Adipocyte (in vitro differentiated cells): ENCODE results near the gene HOXA5.
A peak's percentile ranks its signal among the peaks of the same experiment; 100 is the strongest.

Source experiments
- DNase-seq: peaks from one replicate; pipeline ENCODE4 v3.0.0-alpha.2; 2015; ENCODE audit warnings: low read depth
- H3K27me3 ChIP-seq: replicated peaks from 2 replicates; pipeline ENCODE4 v1.7.0; 2013; ENCODE audit warnings: mild to moderate bottlenecking, low read length, moderate library complexity; ENCODE audit not compliant: control insufficient read depth, insufficient read depth
- H3K36me3 ChIP-seq: 2 replicates; pipeline ENCODE4 v1.7.0; 2013; ENCODE audit warnings: low read length, mild to moderate bottlenecking, moderate library complexity; ENCODE audit not compliant: control insufficient read depth, insufficient read depth, severe bottlenecking
- H3K4me1 ChIP-seq: 2 replicates; pipeline ENCODE4 v1.7.0; 2013; ENCODE audit warnings: mild to moderate bottlenecking, low read length, moderate library complexity; ENCODE audit not compliant: control insufficient read depth, insufficient read depth
- H3K4me3 ChIP-seq: 2 replicates; pipeline ENCODE4 v1.7.0; 2013; ENCODE audit warnings: mild to moderate bottlenecking, low read length, moderate library complexity
- H3K9ac ChIP-seq: 2 replicates; pipeline ENCODE4 v1.7.0; 2013; ENCODE audit warnings: mild to moderate bottlenecking, low read length, moderate library complexity
- H3K9me3 ChIP-seq: 2 replicates; pipeline ENCODE4 v1.7.0; 2013; ENCODE audit warnings: mild to moderate bottlenecking, low read length, moderate library complexity; ENCODE audit not compliant: control insufficient read depth

The HOXA5 gene

DNA sequence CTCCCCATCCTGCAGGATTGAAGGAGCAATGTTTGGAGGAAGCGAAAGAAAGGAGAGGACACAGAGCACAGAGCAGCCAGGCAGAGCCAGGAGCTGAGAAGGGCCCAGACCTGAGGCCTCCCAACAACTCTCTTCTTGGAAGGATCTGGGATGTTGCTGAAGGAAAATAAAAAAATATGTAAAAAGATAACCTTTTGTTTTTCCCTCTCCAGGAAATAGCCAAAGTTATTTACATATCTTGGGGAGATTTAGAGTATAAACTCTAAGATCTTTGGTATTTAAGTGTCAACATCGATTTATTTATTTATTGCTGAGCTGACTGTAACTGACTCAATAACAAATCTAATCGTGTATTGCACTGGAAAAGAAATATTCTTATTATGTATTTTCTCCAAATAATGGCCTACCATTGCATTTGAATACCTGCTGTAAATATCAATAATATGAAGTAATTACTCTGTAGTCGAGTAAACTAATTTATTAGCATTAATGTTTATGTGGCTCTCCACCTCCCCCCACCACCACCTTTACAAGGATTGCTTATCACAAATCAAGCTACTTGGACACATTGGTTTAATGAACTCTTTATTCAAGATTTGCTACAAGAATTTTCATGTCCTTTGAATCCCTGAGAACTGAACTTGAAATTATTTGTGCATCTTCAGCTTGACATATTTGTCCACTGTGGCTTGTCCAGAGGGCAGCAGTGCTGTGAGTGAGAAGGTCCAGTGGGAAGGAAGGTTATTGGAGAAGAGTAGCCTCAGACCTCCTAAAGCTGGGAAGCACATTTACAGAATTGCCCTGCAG lies 43.4 kb upstream of the HOXA5 start:
- Histone ChIP-seq H3K9ac (peak overlapping the region; percentile 93), H3K27me3 (peaks cover 4% of the 10 kb centered on the region), H3K36me3 (no peaks in the 10 kb centered on the region), H3K4me1 (peaks cover 21% of the 10 kb centered on the region), H3K4me3 (peak overlapping the region; percentile 89), H3K9me3 (no peaks in the 10 kb centered on the region)
- DNase-seq: no peak

DNA sequence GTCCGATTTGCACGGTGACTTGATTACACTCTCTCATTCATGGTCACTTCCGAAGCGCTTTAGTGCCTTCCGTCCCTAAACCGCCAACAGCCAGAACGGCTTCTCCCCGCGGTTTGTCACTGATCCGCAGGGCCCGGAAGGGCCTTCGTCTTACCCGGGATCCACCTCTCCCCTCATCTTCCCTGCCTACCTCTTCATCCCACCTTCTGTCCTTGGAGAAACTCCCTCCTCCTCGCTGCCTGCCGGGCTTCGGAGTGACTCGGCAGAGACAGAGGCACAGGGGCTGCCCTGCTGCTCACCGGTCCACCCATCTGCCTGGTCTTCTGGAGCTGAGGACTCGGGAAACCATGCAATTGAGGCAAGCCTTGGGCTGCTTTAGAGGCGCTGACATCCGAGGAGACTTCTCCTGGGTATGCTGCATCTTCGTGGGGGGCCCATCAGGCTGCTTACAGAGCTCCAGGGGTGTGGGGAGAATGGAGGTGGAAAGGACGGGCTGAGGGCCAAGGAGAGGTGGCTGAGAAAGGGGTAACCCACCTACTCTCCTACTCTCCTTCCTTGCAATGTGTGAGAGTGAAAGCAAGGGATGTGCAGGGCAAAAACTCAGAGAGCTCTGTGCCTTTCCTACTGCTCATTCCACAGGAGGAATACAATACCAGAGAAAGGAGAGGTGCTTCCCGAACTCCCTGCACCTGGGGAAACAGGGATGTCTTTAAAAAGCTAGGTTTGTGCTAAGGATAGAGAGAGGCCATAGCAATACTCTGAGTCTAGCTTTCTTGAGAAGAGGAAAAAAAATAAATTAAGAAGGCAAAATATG lies 42.6 kb upstream of the HOXA5 start:
- no peak for DNase-seq
- peak overlapping the region; percentile 93 for H3K9ac ChIP-seq
- H3K4me1 ChIP-seq: peaks cover 28% of the 10 kb centered on the region
- H3K9me3 ChIP-seq: no peaks in the 10 kb centered on the region
- peak overlapping the region; percentile 89 for H3K4me3 ChIP-seq
- H3K27me3 ChIP-seq: peaks cover 1% of the 10 kb centered on the region
- no peaks in the 10 kb centered on the region for H3K36me3 ChIP-seq

DNA sequence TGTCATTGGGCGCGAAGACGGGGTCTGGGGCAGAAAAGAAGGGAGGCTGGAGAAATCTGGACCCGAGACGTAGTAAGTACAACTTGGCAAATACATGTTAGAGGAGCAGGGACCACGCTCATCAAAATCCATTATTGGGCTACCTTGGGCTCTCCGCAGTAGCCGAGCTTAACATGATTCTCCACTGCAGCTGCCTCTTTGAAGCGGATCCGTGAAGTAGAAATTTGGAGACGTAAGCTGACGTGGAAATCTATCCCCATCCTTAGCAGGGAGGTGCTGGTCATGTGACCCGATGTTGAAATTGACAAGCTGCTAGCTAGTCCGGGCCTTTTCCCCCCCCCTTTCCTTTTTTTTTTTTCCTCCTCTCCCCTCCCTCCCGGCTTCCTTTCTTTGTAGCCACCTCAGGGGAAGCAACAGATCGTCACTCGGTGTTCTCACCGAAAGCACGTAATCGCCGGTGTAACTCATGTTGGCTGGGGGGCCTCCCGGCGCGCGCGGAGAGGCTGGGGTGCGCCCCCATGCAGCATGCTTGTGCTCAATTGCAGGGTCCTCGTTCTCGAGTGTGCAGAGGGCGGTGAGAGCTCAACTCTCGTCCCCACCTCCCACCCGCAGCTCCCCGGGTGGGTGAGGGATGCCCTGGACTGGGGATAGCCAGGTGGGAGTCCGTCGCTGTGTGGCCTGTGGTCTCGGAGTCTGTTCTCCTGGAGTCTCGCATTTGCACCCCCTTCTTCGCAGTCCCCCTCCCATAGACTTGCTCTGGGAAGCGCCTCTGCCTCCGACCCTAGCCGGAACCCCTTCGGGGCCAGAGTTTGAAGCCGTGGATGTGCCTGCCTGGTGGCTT lies 41.8 kb upstream of the HOXA5 start, which contains the start of gene HOXA11:
TSS of gene HOXA11 (minus strand) at position 220 of the 841 bp plus-strand sequence. CDS start at position 132, 88 bp downstream.
- DNase-seq: no peak
- Histone ChIP-seq H3K27me3 (no peaks in the 10 kb centered on the region), H3K36me3 (no peaks in the 10 kb centered on the region), H3K4me3 (peak within 1 kb of the TSS; percentile 89), H3K9ac (peak within 1 kb of the TSS; percentile 93), H3K4me1 (peaks cover 35% of the 10 kb centered on the region), H3K9me3 (no peaks in the 10 kb centered on the region)

DNA sequence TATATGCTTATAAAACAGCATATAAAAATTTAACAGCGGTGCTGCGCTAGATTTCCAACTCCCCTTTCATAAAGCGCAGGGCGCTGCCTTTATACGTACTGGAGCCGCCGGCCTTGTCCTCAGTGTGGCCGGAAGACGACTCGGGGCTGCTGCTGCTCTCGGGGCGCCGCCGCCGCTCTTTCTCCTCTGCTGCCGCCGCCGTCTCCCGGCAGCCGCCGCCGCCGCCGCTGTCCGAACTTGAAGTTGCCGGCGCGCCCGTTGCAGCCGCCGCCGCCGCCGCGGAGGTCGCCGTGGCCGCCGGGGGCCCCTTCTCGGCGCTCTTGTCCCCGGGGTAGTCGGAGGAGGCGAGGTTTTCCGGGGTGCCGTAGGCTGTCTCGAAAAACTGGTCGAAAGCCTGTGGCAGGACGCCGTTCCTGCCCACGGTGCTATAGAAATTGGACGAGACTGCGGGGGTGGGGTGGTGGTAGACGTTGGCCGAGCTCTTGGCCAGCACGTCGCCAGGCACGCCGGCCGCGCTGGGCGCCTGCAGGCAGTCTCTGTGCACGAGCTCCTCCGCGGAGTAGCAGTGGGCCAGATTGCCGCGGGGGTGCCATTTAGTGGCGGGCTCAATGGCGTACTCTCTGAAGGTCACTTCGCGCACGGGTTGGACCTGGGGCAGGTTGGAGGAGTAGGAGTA lies 41.0 kb upstream of the HOXA5 start:
- no peaks in the 10 kb centered on the region for H3K27me3 ChIP-seq
- DNase-seq: peak; percentile 47

DNA sequence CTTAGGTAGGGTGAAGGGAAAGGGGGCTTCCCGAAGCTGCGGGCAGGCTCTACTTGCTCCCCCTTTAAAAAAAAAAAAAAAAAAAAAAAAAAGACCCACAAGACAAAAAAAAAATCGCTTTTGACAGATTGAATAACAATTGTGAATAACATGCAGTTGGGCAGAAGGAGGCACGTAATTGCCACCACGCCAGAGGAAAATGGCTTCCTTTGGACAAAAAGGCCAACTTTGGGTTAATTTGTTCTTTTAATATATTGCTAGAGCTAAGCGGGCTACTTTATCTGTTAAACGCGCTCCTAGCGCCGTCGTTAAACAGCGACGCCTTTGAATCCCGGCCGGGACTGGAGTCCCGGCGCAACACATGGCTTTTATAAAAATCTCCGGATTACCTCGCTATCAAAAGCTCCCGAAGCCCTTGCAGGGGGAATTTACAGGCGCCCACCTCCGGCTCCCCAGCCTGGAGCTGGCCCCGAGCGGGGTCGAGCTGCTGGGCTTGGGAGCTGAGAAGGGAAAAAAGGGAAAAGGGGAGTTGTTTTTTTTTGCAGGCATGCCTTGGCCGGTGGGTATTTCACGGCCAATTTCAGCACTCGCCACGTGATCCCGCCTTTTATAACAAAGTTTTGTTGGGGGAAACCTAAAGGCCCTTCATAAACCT lies 40.3 kb upstream of the HOXA5 start:
- Histone ChIP-seq H3K9ac (peak overlapping the region; percentile 93), H3K4me1 (peaks cover 42% of the 10 kb centered on the region), H3K36me3 (no peaks in the 10 kb centered on the region), H3K27me3 (no peaks in the 10 kb centered on the region), H3K9me3 (no peaks in the 10 kb centered on the region), H3K4me3 (peak overlapping the region; percentile 89)
- DNase-seq: no peak

More for the DNA sequence above, 41.0 kb upstream of the HOXA5 start:
- Histone ChIP-seq H3K4me3 (peak overlapping the region; percentile 89), H3K9me3 (no peaks in the 10 kb centered on the region), H3K4me1 (peaks cover 37% of the 10 kb centered on the region), H3K36me3 (no peaks in the 10 kb centered on the region), H3K9ac (peak overlapping the region; percentile 93)

DNA sequence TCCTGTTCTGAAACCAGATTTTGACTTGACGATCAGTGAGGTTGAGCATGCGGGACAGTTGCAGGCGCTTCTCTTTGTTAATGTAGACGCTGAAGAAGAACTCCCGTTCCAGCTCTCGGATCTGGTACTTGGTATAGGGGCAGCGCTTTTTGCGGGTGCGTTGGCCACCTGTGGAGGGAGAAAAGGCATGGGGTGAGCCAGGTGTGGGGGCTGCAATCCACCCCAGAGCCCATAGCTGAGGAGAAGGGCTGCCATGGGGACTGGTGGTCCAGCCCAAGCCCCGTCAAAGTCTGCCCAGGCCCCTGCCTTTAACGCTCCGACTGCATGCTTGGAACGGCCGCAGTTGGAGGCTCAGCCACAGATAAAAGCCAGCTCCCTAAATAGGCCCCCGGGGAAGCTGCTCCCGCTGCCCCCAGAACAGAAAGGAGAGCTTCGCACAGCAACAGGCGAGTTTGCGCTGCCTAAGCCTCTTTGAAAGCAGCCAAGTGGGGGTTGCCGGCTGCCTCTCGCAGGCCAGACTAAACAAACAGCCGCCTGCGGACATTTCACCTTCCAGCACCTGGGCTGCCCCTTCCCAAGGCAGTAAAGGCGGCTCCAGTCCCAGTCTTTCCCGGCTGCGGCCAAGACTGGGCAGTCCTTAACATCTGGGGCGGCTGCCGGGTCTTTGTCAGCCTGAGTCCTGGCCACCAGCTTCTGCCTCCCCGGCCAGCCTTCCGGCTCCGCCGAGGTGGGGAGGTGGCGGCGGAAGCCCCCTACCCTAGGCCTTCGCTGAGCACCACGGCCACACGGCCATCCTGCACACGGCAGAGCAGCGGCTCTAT lies 39.6 kb upstream of the HOXA5 start:
- peaks cover 47% of the 10 kb centered on the region for H3K4me1 ChIP-seq
- no peaks in the 10 kb centered on the region for H3K36me3 ChIP-seq
- H3K4me3 ChIP-seq: peak overlapping the region; percentile 89
- no peaks in the 10 kb centered on the region for H3K9me3 ChIP-seq
- peak overlapping the region; percentile 93 for H3K9ac ChIP-seq
- H3K27me3 ChIP-seq: no peaks in the 10 kb centered on the region
- DNase-seq: no peak

DNA sequence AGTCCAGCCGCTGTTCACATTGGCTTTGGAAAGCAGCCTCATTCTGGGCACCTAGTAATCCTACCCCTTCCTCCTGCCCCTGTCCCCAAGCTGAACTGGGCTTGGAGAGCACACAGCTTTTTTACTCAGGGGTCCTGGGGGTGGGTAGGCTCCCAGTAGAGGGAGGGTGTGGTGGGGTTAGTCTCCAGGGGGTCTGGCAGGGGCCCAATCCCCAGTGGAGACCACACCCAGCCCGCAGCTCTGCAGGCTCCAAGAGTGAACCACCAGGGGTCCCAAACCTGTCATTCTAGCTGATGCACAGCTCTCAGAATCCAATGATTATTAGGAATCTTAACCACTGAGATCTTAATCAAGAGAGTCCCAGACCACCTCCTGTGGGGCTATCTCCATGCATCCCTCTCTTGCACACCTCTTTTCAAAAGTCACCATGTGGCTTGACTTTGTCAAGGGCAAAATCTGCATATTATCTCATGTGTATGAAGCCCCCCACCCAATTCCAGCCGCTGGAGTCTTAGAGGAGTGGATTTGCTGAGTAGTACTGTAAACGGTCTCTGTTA lies 38.9 kb upstream of the HOXA5 start:
- Histone ChIP-seq H3K36me3 (no peaks in the 10 kb centered on the region), H3K27me3 (no peaks in the 10 kb centered on the region), H3K4me3 (peak overlapping the region; percentile 89), H3K9me3 (no peaks in the 10 kb centered on the region), H3K4me1 (peaks cover 54% of the 10 kb centered on the region), H3K9ac (peak overlapping the region; percentile 93)
- DNase-seq: no peak

DNA sequence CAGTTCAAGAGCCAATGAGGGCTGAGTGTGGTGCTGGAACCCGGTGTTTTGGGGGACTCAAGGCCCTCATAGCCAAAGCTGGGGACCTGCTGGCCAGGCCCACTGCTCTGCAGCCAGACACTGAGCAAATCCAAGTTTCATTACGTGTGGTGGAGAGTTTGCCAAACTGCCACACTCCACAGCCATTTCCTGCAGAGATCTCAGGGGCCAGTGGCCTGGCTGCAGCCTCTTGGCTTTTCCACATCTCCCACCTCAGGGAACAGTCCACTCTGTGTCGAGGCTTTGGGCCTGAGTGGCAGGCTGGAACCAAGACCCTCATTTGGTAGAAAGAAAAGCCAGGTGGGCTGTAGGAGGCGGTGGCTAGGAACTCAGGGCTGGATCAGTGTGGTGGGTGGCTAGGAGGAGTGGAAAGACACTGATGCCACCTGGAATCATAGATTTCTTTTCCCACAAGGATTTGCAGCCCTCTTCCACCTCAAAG lies 38.4 kb upstream of the HOXA5 start:
- H3K4me3 ChIP-seq: no peak overlapping the region
- DNase-seq: no peak

More for the DNA sequence above, 38.4 kb upstream of the HOXA5 start:
- no peak overlapping the region for H3K9ac ChIP-seq
- no peaks in the 10 kb centered on the region for H3K27me3 ChIP-seq
- no peaks in the 10 kb centered on the region for H3K36me3 ChIP-seq
- H3K4me1 ChIP-seq: peaks cover 59% of the 10 kb centered on the region
- no peaks in the 10 kb centered on the region for H3K9me3 ChIP-seq
